IMR-90 (cell line): ENCODE data around the gene EXOC3L4. TPM values are rescaled to one million over a fixed set of nuclear protein-coding genes. Genes with fewer than 3 reads are reported as not detected.

Experiments
- ATAC-seq: fragments of 200-7000 bp; cut with Tn5 transposase; 2 replicates; pipeline ENCODE4 v1.9.1; 2020; ENCODE audit warnings: low read depth, mild to moderate bottlenecking, moderate library complexity
- BruUV-seq: library from RNA; stranded (reverse); fragments of 400-500 nt; replicated peaks from 2 replicates; lab custom pipeline; 2021; lab: Mats Ljungman, UMichigan
- CTCF ChIA-PET: fragments of 300-600 bp; formaldehyde crosslinking; extraction: SDS; loops from one replicate; lab custom pipeline; 2021; ENCODE audit warnings: antibody characterized with exemption; lab: Yijun Ruan, JAX
- POLR2A ChIA-PET: fragments of 300-600 bp; sonication (Branson Sonifier 250); formaldehyde crosslinking; loops from one replicate; lab custom pipeline; 2022; ENCODE audit warnings: antibody characterized with exemption; ENCODE audit not compliant: unreplicated experiment; lab: Charles Lee
- DNase-seq: peaks from one replicate; pipeline ENCODE4 v3.0.0; 2013
- H2AFZ ChIP-seq: replicated peaks from 2 replicates; pipeline ENCODE3; 2013; ENCODE audit warnings: low read length, mild to moderate bottlenecking; ENCODE audit not compliant: poor library complexity
- H2AK5ac ChIP-seq: 2 replicates; pipeline ENCODE4 v1.6.1; 2013; ENCODE audit warnings: low read depth, low read length, inconsistent platforms
- H2AK9ac ChIP-seq: replicated peaks from 2 replicates; pipeline ENCODE3; 2013; ENCODE audit warnings: mild to moderate bottlenecking, low read depth, low read length, moderate library complexity; ENCODE audit not compliant: poor library complexity
- H2BK120ac ChIP-seq: 2 replicates; pipeline ENCODE4 v1.6.1; 2013; ENCODE audit warnings: low read depth, low read length, inconsistent platforms
- H2BK15ac ChIP-seq: 3 replicates; pipeline ENCODE4 v1.6.1; 2013; ENCODE audit warnings: low read depth, low read length, inconsistent platforms
- H2BK20ac ChIP-seq: 2 replicates; pipeline ENCODE4 v1.6.1; 2013; ENCODE audit warnings: low read depth, mild to moderate bottlenecking, inconsistent platforms, low read length, moderate library complexity
- H2BK5ac ChIP-seq: 2 replicates; pipeline ENCODE4 v1.6.1; 2013; ENCODE audit warnings: mild to moderate bottlenecking, low read depth, low read length, inconsistent platforms; ENCODE audit not compliant: poor library complexity, severe bottlenecking
- H3K14ac ChIP-seq: replicated peaks from 2 replicates; pipeline ENCODE4 v1.6.1; 2013; ENCODE audit warnings: low read depth, low read length, inconsistent platforms
- H3K18ac ChIP-seq: 2 replicates; pipeline ENCODE4 v1.6.1; 2013; ENCODE audit warnings: low read depth, low read length, control low read depth
- H3K23ac ChIP-seq: 2 replicates; pipeline ENCODE4 v1.6.1; 2013; ENCODE audit warnings: low read depth, low read length, inconsistent platforms
- H3K27ac ChIP-seq: 2 replicates; pipeline ENCODE4 v1.5.1; 2013; ENCODE audit warnings: mild to moderate bottlenecking, control low read depth, low read length; ENCODE audit not compliant: insufficient read depth
- H3K27me3 ChIP-seq: 2 replicates; pipeline ENCODE4 v1.6.1; 2013; ENCODE audit warnings: low read length; ENCODE audit not compliant: control insufficient read depth, insufficient read depth
- H3K36me3 ChIP-seq: 2 replicates; pipeline ENCODE4 v1.6.1; 2013; ENCODE audit warnings: low read length, mixed read lengths; ENCODE audit not compliant: control insufficient read depth, insufficient read depth
- H3K4ac ChIP-seq: 2 replicates; pipeline ENCODE4 v1.6.1; 2013; ENCODE audit warnings: low read depth, low read length, inconsistent platforms
- H3K4me1 ChIP-seq: 2 replicates; pipeline ENCODE4 v1.6.1; 2013; ENCODE audit warnings: low read length, mixed read lengths; ENCODE audit not compliant: control insufficient read depth, insufficient read depth
- H3K4me2 ChIP-seq: 2 replicates; pipeline ENCODE4 v1.6.1; 2013; ENCODE audit warnings: low read depth, mild to moderate bottlenecking, control low read depth, low read length, moderate library complexity
- H3K4me3 ChIP-seq: 2 replicates; pipeline ENCODE4 v1.5.1; 2013; ENCODE audit warnings: low read depth, mild to moderate bottlenecking, control low read depth, low read length, moderate library complexity; ENCODE audit not compliant: insufficient read depth
- H3K56ac ChIP-seq: 2 replicates; pipeline ENCODE4 v1.6.1; 2013; ENCODE audit warnings: low read length, inconsistent platforms; ENCODE audit not compliant: insufficient read depth; ENCODE audit errors: extremely low read depth
- H3K79me1 ChIP-seq, 2 experiments: 2 replicates each; pipeline ENCODE4 v1.6.1; 2013; ENCODE audit warnings: low read length in 2 of 2, inconsistent platforms in 1 of 2, low read depth in 1 of 2
- H3K9ac ChIP-seq: 2 replicates; pipeline ENCODE4 v1.6.1; 2013; ENCODE audit warnings: low read depth, low read length, control low read depth
- H3K9me1 ChIP-seq: 2 replicates; pipeline ENCODE4 v1.6.1; 2013; ENCODE audit warnings: low read length, inconsistent platforms; ENCODE audit not compliant: insufficient read depth
- H3K9me3 ChIP-seq: 2 replicates; pipeline ENCODE4 v1.6.1; 2013; ENCODE audit warnings: low read length; ENCODE audit not compliant: control insufficient read depth, insufficient read depth
- H4K20me1 ChIP-seq: 2 replicates; pipeline ENCODE4 v1.6.1; 2013; ENCODE audit warnings: low read length, inconsistent platforms; ENCODE audit not compliant: insufficient read depth
- H4K5ac ChIP-seq: 2 replicates; pipeline ENCODE4 v1.6.1; 2013; ENCODE audit warnings: mild to moderate bottlenecking, low read depth, low read length, control low read depth
- H4K8ac ChIP-seq, 2 experiments: 2 replicates each; pipeline ENCODE4 v1.6.1; 2013; ENCODE audit warnings: low read depth in 2 of 2, low read length in 2 of 2, control low read depth in 1 of 2, inconsistent platforms in 1 of 2
- H4K91ac ChIP-seq: 2 replicates; pipeline ENCODE4 v1.6.1; 2013; ENCODE audit warnings: low read depth, low read length, inconsistent platforms; ENCODE audit not compliant: insufficient read depth
- CHD1 ChIP-seq: IDR thresholded peaks from 2 replicates; pipeline ENCODE4 v1.6.1; 2012; ENCODE audit warnings: low read depth, low read length, improper control_type of control experiment
- ELK1 ChIP-seq: fragments of 150-350 bp; IDR thresholded peaks from 2 replicates; pipeline ENCODE4 v1.6.1; 2016; ENCODE audit warnings: low read depth, mild to moderate bottlenecking, low read length, moderate library complexity, borderline replicate concordance
- FOS ChIP-seq: fragments of 150-350 bp; IDR thresholded peaks from 2 replicates; pipeline ENCODE4 v1.6.1; 2016; ENCODE audit warnings: low read depth, low read length
- MAFK ChIP-seq: IDR thresholded peaks from 2 replicates; pipeline ENCODE4 v1.6.1; 2012; ENCODE audit warnings: low read depth, low read length, improper control_type of control experiment
- MXI1 ChIP-seq: IDR thresholded peaks from 2 replicates; pipeline ENCODE4 v1.6.1; 2012; ENCODE audit warnings: low read depth, mild to moderate bottlenecking, low read length, moderate library complexity, borderline replicate concordance
- NFE2L2 ChIP-seq: fragments of 150-350 bp; IDR thresholded peaks from 2 replicates; pipeline ENCODE4 v1.6.1; 2016; ENCODE audit warnings: low read depth, mild to moderate bottlenecking, low read length
- RAD21 ChIP-seq: IDR thresholded peaks from 2 replicates; pipeline ENCODE4 v1.6.1; 2012; ENCODE audit warnings: low read length, improper control_type of control experiment
- RFX5 ChIP-seq: IDR thresholded peaks from 2 replicates; pipeline ENCODE4 v1.8.0; 2012; ENCODE audit warnings: low read depth, mild to moderate bottlenecking, low read length, moderate library complexity
- USF2 ChIP-seq: fragments of 150-350 bp; IDR thresholded peaks from 2 replicates; pipeline ENCODE4 v1.6.1; 2017; ENCODE audit warnings: mild to moderate bottlenecking, antibody characterized with exemption, low read length, low read depth
- WGBS, 2 experiments: methylation state at CpG; one replicate each; pipeline versions ENCODE4 v1.1.5 to v1.1.7; 2013; ENCODE audit warnings: missing lambda C conversion rate in 2 of 2; ENCODE audit not compliant: insufficient read length in 1 of 2; ENCODE audit errors: extremely low coverage in 2 of 2; 5-methylcytosine and 5-hydroxymethylcytosine counted together
- dilution Hi-C: fragments of 300-500 bp; cut with HindIII; formaldehyde crosslinking; loops from one replicate; pipeline ENCODE4 v1.14.3; 2018; ENCODE audit warnings: low sequenced_read_pairs; ENCODE audit not compliant: unreplicated experiment
- in situ Hi-C: fragments of 300-500 bp; cut with MboI; formaldehyde crosslinking; loops from 3 replicates; pipeline ENCODE4 v1.14.3; 2019; ENCODE audit warnings: low sequenced_read_pairs, inconsistent platforms, mixed read lengths
- intact Hi-C: fragments of 100-400 bp; cut with micrococcal nuclease; formaldehyde crosslinking; loops from 2 replicates; pipeline ENCODE4 v1.10.0; 2022
- polyA plus RNA-seq, 3 experiments: library from polyadenylated mRNA; depleted of rRNA; stranded (reverse); fragments of >200 nt; gene quantifications; 2 replicates each; pipeline ENCODE4 v1.2.3, GENCODE V29; 2012; ENCODE audit warnings: low replicate concordance in 1 of 3
- total RNA-seq: library from RNA; depleted of rRNA; stranded (reverse); fragments of >200 nt; gene quantifications from 2 replicates; pipeline ENCODE4 v1.2.3, GENCODE V29; 2012

The EXOC3L4 gene
- total and polyA plus RNA-seq, 2 of the 4 experiments (the other 2 are of a cell fraction): not detected

- Histone ChIP-seq H3K14ac (no peak overlapping the region), H3K4me1 (peaks cover 17% of the 10 kb centered on the region), H3K9me1 (no peaks in the 10 kb centered on the region), H3K4me2 (no peak overlapping the region), H3K9ac (no peak overlapping the region), H2AK9ac (no peak overlapping the region), H2BK120ac (no peak overlapping the region), H3K9me3 (no peaks in the 10 kb centered on the region), H2BK20ac (no peak overlapping the region), H4K91ac (no peak overlapping the region), H2BK5ac (no peak overlapping the region), H3K56ac (no peak overlapping the region), H3K18ac (no peak overlapping the region), H3K27me3 (peaks cover 6% of the 10 kb centered on the region; the same call in 1 of the 2 replicates), H4K8ac (no peak overlapping the region), H2AK5ac (no peak overlapping the region), H3K4me3 (no peak overlapping the region), H3K23ac (no peak overlapping the region), H2BK15ac (no peak overlapping the region), H3K79me1 (no peaks in the 10 kb centered on the region; a peak in 1 of 4 replicates), H3K4ac (no peak overlapping the region; the same call in 1 of the 2 replicates), H4K20me1 (no peaks in the 10 kb centered on the region; the same call in 1 of the 2 replicates), H2AFZ (no peak overlapping the region), H3K27ac (no peak overlapping the region), H3K36me3 (no peaks in the 10 kb centered on the region), H4K5ac (no peak overlapping the region)
- ChIA-PET POLR2A (no interaction called here), CTCF (no interaction called here)
- intact Hi-C loops (no loop called here), in situ Hi-C loops (no loop called here), dilution Hi-C loops (no loop called here)
- no TSS peak for BruUV-seq
- no peak for ATAC-seq
- TF ChIP-seq USF2 (no peak), ELK1 (no peak), MAFK (no peak), NFE2L2 (no peak), RAD21 (no peak), RFX5 (no peak), MXI1 (no peak), CHD1 (no peak), FOS (no peak)
- 87% methylated on average over 3 of the region's 13 CpGs; no CpG with 5 or more reads in 1 of the 2 experiments for WGBS, 2 experiments
- no peak for DNase-seq
These were observed 30.9 kb downstream of the EXOC3L4 start for GRCh38 chr14:103125098-103126070.
